PC-9 (cell line): ENCODE data around the gene SPRY1. TPM values are rescaled to one million over a fixed set of nuclear protein-coding genes. Genes with fewer than 3 reads are reported as not detected.
A peak's percentile ranks its signal among the peaks of the same experiment; 100 is the strongest.

Experiments
- BruUV-seq: library from RNA; stranded (reverse); fragments of 400-500 nt; replicated peaks from 2 replicates; lab custom pipeline; 2021; lab: Mats Ljungman, UMichigan
- CTCF ChIA-PET: fragments of 300-600 bp; sonication (Branson Sonifier 250); formaldehyde crosslinking; loops from one replicate; lab custom pipeline; 2022; ENCODE audit warnings: antibody characterized with exemption; lab: Charles Lee
- POLR2A ChIA-PET: fragments of 300-600 bp; sonication (Branson Sonifier 250); formaldehyde crosslinking; loops from one replicate; lab custom pipeline; 2022; ENCODE audit warnings: antibody characterized with exemption; ENCODE audit not compliant: unreplicated experiment; lab: Charles Lee
- DNase-seq, 2 experiments: peaks; one replicate each; pipeline versions ENCODE4 v3.0.0 to v3.0.0-alpha.2; 2015 to 2022; ENCODE audit warnings: mixed read lengths in 1 of 2
- H2AFZ ChIP-seq: fragments of 200-600 bp; sonication (generic); 2 replicates; pipeline ENCODE4 v1.8.1; 2017; ENCODE audit warnings: antibody characterized with exemption
- H3F3A ChIP-seq: fragments of 200-600 bp; sonication (generic); 2 replicates; pipeline ENCODE4 v1.8.1; 2017; ENCODE audit warnings: antibody characterized with exemption, mild to moderate bottlenecking, low read depth; ENCODE audit not compliant: insufficient read depth
- H3K27ac ChIP-seq: fragments of 200-600 bp; sonication (generic); 2 replicates; pipeline ENCODE4 v1.6.1; 2016; ENCODE audit warnings: mixed run types
- H3K27me3 ChIP-seq: fragments of 200-600 bp; sonication (generic); 2 replicates; pipeline ENCODE4 v1.6.1; 2016; ENCODE audit warnings: low read depth, mixed run types; ENCODE audit not compliant: insufficient read depth
- H3K36me3 ChIP-seq: fragments of 200-600 bp; sonication (generic); 2 replicates; pipeline ENCODE4 v1.6.1; 2016; ENCODE audit warnings: low read depth, mixed run types
- H3K4me1 ChIP-seq: fragments of 200-600 bp; sonication (generic); replicated peaks from 2 replicates; pipeline ENCODE4 v1.6.1; 2016; ENCODE audit warnings: mixed run types; ENCODE audit not compliant: insufficient read depth
- H3K4me2 ChIP-seq: fragments of 200-600 bp; sonication (generic); 2 replicates; pipeline ENCODE4 v1.6.1; 2017; ENCODE audit warnings: mixed run types
- H3K4me3 ChIP-seq: fragments of 200-600 bp; sonication (generic); 2 replicates; pipeline ENCODE4 v1.6.1; 2016; ENCODE audit warnings: mixed run types
- H3K79me2 ChIP-seq: fragments of 200-600 bp; sonication (generic); 2 replicates; pipeline ENCODE4 v1.6.1; 2017; ENCODE audit warnings: low read depth, mixed run types
- H3K9me2 ChIP-seq: fragments of 200-600 bp; sonication (generic); 2 replicates; pipeline ENCODE4 v1.8.1; 2017; ENCODE audit warnings: mild to moderate bottlenecking; ENCODE audit not compliant: insufficient read depth
- H3K9me3 ChIP-seq: fragments of 200-600 bp; sonication (generic); 2 replicates; pipeline ENCODE4 v1.8.1; 2016; ENCODE audit warnings: low read depth; ENCODE audit not compliant: insufficient read depth
- H4K20me1 ChIP-seq: fragments of 200-600 bp; sonication (generic); 2 replicates; pipeline ENCODE4 v1.8.1; 2017; ENCODE audit not compliant: insufficient read depth
- CTCF ChIP-seq: fragments of 200-600 bp; sonication (generic); conservative IDR thresholded peaks from 2 replicates; pipeline ENCODE4 v1.6.1; 2017; ENCODE audit warnings: mixed run types, antibody characterized with exemption, mild to moderate bottlenecking, moderate library complexity
- EZH2 ChIP-seq: fragments of 200-600 bp; sonication (generic); IDR thresholded peaks from 2 replicates; pipeline ENCODE4 v1.8.0; 2017; ENCODE audit warnings: antibody characterized with exemption, low read depth
- intact Hi-C: fragments of 100-400 bp; cut with micrococcal nuclease; formaldehyde crosslinking; loops from one replicate; pipeline ENCODE4 v1.10.0; 2022; ENCODE audit not compliant: unreplicated experiment
- total RNA-seq: library from RNA; stranded (reverse); gene quantifications from 2 replicates; pipeline ENCODE4 v1.2.3, GENCODE V29; 2021

The SPRY1 gene
- total RNA-seq, 1 experiment from 2014 or later, result 13.1 TPM

GRCh38 chr4:123397144-123398065, 810 bp downstream of the SPRY1 start:
- H3K9me2 ChIP-seq, result no peaks in the 10 kb centered on the region
- intact Hi-C loops, result loop anchor here (2.0 to 5.0 kb wide), 3 partner anchors 270 to 925 kb away; no protein-coding TSS in a partner anchor
- H3K27me3 ChIP-seq, result no peaks in the 10 kb centered on the region
- BruUV-seq, result no TSS peak
- H3F3A ChIP-seq, result peaks cover 24% of the 10 kb centered on the region
- H3K9me3 ChIP-seq, result no peaks in the 10 kb centered on the region
- ChIA-PET POLR2A (interaction anchor here (0.8 kb wide), 1 partner anchor 10 kb away, joined by 5 read pairs; no protein-coding TSS in a partner anchor), CTCF (interaction anchor here (0.7 kb wide), 1 partner anchor 265 kb away, joined by 8 read pairs; no protein-coding TSS in a partner anchor)
- TF ChIP-seq EZH2 (no peak), CTCF (no peak)
- peaks cover 26% of the 10 kb centered on the region for H3K4me1 ChIP-seq
- peak overlapping the region; percentile 91 for H3K4me2 ChIP-seq
- peaks cover 14% of the 10 kb centered on the region for H3K36me3 ChIP-seq
- peak overlapping the region; percentile 86 for H3K4me3 ChIP-seq
- H2AFZ ChIP-seq, result peak overlapping the region; percentile 73
- H4K20me1 ChIP-seq, result no peaks in the 10 kb centered on the region
- peaks cover 53% of the 10 kb centered on the region for H3K79me2 ChIP-seq
- peak overlapping the region; percentile 83 for H3K27ac ChIP-seq
- peak; percentile 49 to 84 for DNase-seq

- peak overlapping the region; percentile 91 for H3K4me2 ChIP-seq
- peaks cover 24% of the 10 kb centered on the region for H3F3A ChIP-seq
- peak overlapping the region; percentile 86 for H3K4me3 ChIP-seq
- TF ChIP-seq CTCF (peak; percentile 41; the same call in 1 of the 2 replicates), EZH2 (no peak)
- no peaks in the 10 kb centered on the region for H3K9me2 ChIP-seq
- no peaks in the 10 kb centered on the region for H3K9me3 ChIP-seq
- peaks cover 34% of the 10 kb centered on the region for H3K4me1 ChIP-seq
- H4K20me1 ChIP-seq, result no peaks in the 10 kb centered on the region
- peak overlapping the region; percentile 83 for H3K27ac ChIP-seq
- H3K27me3 ChIP-seq, result no peaks in the 10 kb centered on the region
- H3K36me3 ChIP-seq, result peaks cover 23% of the 10 kb centered on the region
- peak overlapping the region; percentile 80 for H2AFZ ChIP-seq
- CTCF ChIA-PET, result interaction anchor here (0.7 kb wide), 1 partner anchor 275 kb away, joined by 3 read pairs; no protein-coding TSS in a partner anchor
- no TSS peak for BruUV-seq
- intact Hi-C loops, result loop anchor here (2.0 to 5.0 kb wide), 3 partner anchors 271 to 925 kb away; no protein-coding TSS in a partner anchor
- POLR2A ChIA-PET, result no interaction called here
- peaks cover 62% of the 10 kb centered on the region for H3K79me2 ChIP-seq
- DNase-seq, result peak; percentile 49 to 81
Measured at GRCh38 chr4:123398066-123398852, 1.7 kb downstream of the SPRY1 start.
